Esophagus mucosa (tissue), 1 donor: ENCODE results near the gene ZNF415. TPM values are rescaled to one million over a fixed set of nuclear protein-coding genes. Genes with fewer than 3 reads are reported as not detected.

Source experiments
- total RNA-seq: library from RNA; stranded (reverse); gene quantifications from one replicate; pipeline ENCODE4 v1.2.4, GENCODE V29; 2023
- donor health status: DM: yes; HTN: yes; CAD: no.

ZNF415 gene
- total RNA-seq, 1 donor from 2014 or later, result 0.28 TPM

Other genes with a start within 250 kb of the ZNF415 start
- gene ZNF320, start 235.3 kb downstream of the ZNF415 start, total RNA-seq, result 3.8 TPM
- 3.6 TPM for gene ZNF888, start 209.5 kb downstream of the ZNF415 start, total RNA-seq
- gene ZNF816, start 170.0 kb downstream of the ZNF415 start, total RNA-seq, result 3.8 TPM
- not detected for gene ERVV-1, start 119.0 kb downstream of the ZNF415 start, total RNA-seq
- not detected for gene ERVV-2, start 88.2 kb downstream of the ZNF415 start, total RNA-seq
- gene ZNF160, start 29.5 kb downstream of the ZNF415 start, total RNA-seq, result 9.2 TPM
- 2.6 TPM for gene ZNF347, start 26.1 kb upstream of the ZNF415 start, total RNA-seq
- gene ZNF665, start 60.4 kb upstream of the ZNF415 start, total RNA-seq, result 0.56 TPM
- 2.2 TPM for gene ZNF677, start 122.0 kb upstream of the ZNF415 start, total RNA-seq
- gene VN1R2, start 125.4 kb upstream of the ZNF415 start, total RNA-seq, result not detected
- not detected for gene VN1R4, start 134.8 kb upstream of the ZNF415 start, total RNA-seq
- gene ZNF845, start 200.8 kb upstream of the ZNF415 start, total RNA-seq, result 3.5 TPM
- gene ZNF525, start 232.8 kb upstream of the ZNF415 start, total RNA-seq, result 6.6 TPM